ENCODE results near the gene TDRD10.

- TF ChIP-seq POLR2A (IDR thresholded peaks at IDR 0.05) (no peak), CTCF (IDR thresholded peaks at IDR 0.05) (peak in 1 of 6 experiments; percentile 23)
Measured at GRCh38 chr1:154466921-154467417, 35.0 kb upstream of the TDRD10 start.
